Measurements from ENCODE around the gene JAML. TPM values are rescaled to one million over a fixed set of nuclear protein-coding genes. Genes with fewer than 3 reads are reported as not detected.

JAML gene
- total and polyA plus RNA-seq, 9 of the 15 experiments (the other 6 are each of a cell fraction or from before 2014, with no cell fraction given): 0.05 to 0.32 (median 0.22) TPM; not detected in 4

DNA sequence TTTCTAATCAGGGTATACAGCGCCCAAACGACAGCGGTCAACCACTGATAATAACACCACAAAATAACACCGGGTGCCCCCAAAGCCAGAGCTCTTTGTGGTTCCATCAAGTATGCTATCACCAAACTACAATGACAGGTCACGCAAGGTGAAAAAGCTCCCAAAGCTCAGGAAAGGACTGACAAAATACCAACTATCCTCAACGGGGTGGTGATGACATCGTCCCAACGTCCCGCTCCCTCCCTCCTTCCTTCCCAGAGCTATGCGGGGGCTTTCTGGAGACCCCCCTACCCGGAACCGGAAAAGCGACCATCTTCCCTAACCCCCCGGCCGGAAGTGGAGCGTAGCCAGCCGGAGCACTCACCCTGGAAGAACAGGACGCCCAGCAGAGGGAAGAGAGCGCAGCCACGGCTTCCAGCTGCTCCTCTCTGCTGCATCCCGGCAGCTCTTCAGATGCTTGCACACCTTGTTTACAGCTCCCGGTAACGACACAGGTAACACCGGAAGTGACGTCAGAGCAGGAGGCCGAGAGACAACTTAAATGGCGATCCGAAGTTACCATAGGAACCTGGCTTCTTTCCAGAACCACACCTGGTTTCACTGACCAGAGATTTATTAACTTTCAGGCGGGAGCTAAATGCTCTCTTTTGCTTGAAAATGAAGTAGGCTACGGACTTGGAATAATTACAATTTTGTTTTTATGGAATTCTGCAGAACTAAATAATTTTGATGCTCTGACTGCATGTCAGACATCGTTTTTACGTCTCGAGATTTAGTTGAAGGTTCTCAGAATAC, 27.2 kb upstream of the JAML start, which contains the start of gene MPZL3 (continued):
- TF ChIP-seq, protein P1, sequence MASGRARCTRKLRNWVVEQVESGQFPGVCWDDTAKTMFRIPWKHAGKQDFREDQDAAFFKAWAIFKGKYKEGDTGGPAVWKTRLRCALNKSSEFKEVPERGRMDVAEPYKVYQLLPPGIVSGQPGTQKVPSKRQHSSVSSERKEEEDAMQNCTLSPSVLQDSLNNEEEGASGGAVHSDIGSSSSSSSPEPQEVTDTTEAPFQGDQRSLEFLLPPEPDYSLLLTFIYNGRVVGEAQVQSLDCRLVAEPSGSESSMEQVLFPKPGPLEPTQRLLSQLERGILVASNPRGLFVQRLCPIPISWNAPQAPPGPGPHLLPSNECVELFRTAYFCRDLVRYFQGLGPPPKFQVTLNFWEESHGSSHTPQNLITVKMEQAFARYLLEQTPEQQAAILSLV (tag; IDR thresholded peaks at IDR 0.05): no peak
- no peak; the same call in 1 of the 2 replicates for TF ChIP-seq ESRRA (IDR thresholded peaks at IDR 0.05; ENCODE audit: borderline replicate concordance, low read depth)
- TF ChIP-seq ZBTB9 (CRISPR knock-in tag; IDR thresholded peaks at IDR 0.05): peak; percentile 40; the same call in 1 of the 2 replicates
- TF ChIP-seq, protein P2, sequence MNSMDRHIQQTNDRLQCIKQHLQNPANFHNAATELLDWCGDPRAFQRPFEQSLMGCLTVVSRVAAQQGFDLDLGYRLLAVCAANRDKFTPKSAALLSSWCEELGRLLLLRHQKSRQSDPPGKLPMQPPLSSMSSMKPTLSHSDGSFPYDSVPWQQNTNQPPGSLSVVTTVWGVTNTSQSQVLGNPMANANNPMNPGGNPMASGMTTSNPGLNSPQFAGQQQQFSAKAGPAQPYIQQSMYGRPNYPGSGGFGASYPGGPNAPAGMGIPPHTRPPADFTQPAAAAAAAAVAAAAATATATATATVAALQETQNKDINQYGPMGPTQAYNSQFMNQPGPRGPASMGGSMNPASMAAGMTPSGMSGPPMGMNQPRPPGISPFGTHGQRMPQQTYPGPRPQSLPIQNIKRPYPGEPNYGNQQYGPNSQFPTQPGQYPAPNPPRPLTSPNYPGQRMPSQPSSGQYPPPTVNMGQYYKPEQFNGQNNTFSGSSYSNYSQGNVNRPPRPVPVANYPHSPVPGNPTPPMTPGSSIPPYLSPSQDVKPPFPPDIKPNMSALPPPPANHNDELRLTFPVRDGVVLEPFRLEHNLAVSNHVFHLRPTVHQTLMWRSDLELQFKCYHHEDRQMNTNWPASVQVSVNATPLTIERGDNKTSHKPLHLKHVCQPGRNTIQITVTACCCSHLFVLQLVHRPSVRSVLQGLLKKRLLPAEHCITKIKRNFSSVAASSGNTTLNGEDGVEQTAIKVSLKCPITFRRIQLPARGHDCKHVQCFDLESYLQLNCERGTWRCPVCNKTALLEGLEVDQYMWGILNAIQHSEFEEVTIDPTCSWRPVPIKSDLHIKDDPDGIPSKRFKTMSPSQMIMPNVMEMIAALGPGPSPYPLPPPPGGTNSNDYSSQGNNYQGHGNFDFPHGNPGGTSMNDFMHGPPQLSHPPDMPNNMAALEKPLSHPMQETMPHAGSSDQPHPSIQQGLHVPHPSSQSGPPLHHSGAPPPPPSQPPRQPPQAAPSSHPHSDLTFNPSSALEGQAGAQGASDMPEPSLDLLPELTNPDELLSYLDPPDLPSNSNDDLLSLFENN (IDR thresholded peaks at IDR 0.05; ENCODE audit: low read depth in 2 of 2, low read length in 2 of 2): no peak
- peak; percentile 66; the same call in 1 of the 2 replicates for TF ChIP-seq ELF2 (CRISPR knock-in tag; IDR thresholded peaks at IDR 0.05)
- TF ChIP-seq SMAD4 (CRISPR knock-in tag; conservative IDR thresholded peaks at IDR 0.05): 0 out of 2 replicates have a peak, but pooled peaks have one; percentile 49
- TF ChIP-seq HDAC1 (IDR thresholded peaks at IDR 0.05): 0 out of 4 replicates have a peak, but pooled peaks of 1 of the 2 experiments have one; percentile 36
- peak; percentile 98 for TF ChIP-seq ETV1 (tag; conservative IDR thresholded peaks at IDR 0.05; ENCODE audit: low read depth)
- TF ChIP-seq SUPT5H (IDR thresholded peaks at IDR 0.05): no peak
- peak; percentile 92 for TF ChIP-seq CTBP1 (IDR thresholded peaks at IDR 0.05; ENCODE audit: borderline replicate concordance)
- TF ChIP-seq CBX8 (IDR thresholded peaks at IDR 0.05; ENCODE audit: borderline replicate concordance, extremely low read depth, low read depth, low read length, poor library complexity, severe bottlenecking): no peak
- no peak for TF ChIP-seq XRCC4 (IDR thresholded peaks at IDR 0.05; ENCODE audit: extremely low read depth, insufficient read depth, insufficient read length)
- TF ChIP-seq ZNF124 (CRISPR knock-in tag; IDR thresholded peaks at IDR 0.05): no peak
- TF ChIP-seq, protein P3, sequence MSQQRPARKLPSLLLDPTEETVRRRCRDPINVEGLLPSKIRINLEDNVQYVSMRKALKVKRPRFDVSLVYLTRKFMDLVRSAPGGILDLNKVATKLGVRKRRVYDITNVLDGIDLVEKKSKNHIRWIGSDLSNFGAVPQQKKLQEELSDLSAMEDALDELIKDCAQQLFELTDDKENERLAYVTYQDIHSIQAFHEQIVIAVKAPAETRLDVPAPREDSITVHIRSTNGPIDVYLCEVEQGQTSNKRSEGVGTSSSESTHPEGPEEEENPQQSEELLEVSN (IDR thresholded peaks at IDR 0.05; ENCODE audit: borderline replicate concordance in 1 of 2, extremely low read depth in 1 of 2, insufficient read depth in 1 of 2, insufficient read length in 1 of 2, low read depth in 1 of 2, low read length in 1 of 2, poor library complexity in 1 of 2, severe bottlenecking in 1 of 2): no peak
- TF ChIP-seq RCOR1 (IDR thresholded peaks at IDR 0.05; ENCODE audit: borderline replicate concordance in 1 of 2, low read depth in 2 of 2, low read length in 2 of 2): no peak
- TF ChIP-seq DPF2 (IDR thresholded peaks at IDR 0.05): 0 out of 2 replicates have a peak, but pooled peaks have one; percentile 19
- TF ChIP-seq, protein P4, sequence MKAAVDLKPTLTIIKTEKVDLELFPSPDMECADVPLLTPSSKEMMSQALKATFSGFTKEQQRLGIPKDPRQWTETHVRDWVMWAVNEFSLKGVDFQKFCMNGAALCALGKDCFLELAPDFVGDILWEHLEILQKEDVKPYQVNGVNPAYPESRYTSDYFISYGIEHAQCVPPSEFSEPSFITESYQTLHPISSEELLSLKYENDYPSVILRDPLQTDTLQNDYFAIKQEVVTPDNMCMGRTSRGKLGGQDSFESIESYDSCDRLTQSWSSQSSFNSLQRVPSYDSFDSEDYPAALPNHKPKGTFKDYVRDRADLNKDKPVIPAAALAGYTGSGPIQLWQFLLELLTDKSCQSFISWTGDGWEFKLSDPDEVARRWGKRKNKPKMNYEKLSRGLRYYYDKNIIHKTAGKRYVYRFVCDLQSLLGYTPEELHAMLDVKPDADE (conservative IDR thresholded peaks at IDR 0.05; ENCODE audit: control insufficient read depth, low read depth, low read length): no peak
